Neural progenitor cell (in vitro differentiated cells): ENCODE data around the gene PAQR9.

ENCODE experiments used
- EZH2 ChIP-seq: fragments of 200-600 bp; sonication (generic); IDR thresholded peaks from 2 replicates; pipeline ENCODE4 v1.6.1; 2017; ENCODE audit warnings: antibody characterized with exemption, mild to moderate bottlenecking, moderate library complexity
- EZH2phosphoT487 ChIP-seq: fragments of 200-600 bp; sonication (generic); IDR thresholded peaks from 2 replicates; pipeline ENCODE4 v1.6.1; 2017; ENCODE audit warnings: antibody characterized with exemption
- TF ChIP-seq, protein P1 (sequence below): fragments of 200-600 bp; sonication (generic); IDR thresholded peaks from 2 replicates; pipeline ENCODE4 v1.5.1; 2017; ENCODE audit warnings: antibody characterized with exemption, mild to moderate bottlenecking

DNA sequence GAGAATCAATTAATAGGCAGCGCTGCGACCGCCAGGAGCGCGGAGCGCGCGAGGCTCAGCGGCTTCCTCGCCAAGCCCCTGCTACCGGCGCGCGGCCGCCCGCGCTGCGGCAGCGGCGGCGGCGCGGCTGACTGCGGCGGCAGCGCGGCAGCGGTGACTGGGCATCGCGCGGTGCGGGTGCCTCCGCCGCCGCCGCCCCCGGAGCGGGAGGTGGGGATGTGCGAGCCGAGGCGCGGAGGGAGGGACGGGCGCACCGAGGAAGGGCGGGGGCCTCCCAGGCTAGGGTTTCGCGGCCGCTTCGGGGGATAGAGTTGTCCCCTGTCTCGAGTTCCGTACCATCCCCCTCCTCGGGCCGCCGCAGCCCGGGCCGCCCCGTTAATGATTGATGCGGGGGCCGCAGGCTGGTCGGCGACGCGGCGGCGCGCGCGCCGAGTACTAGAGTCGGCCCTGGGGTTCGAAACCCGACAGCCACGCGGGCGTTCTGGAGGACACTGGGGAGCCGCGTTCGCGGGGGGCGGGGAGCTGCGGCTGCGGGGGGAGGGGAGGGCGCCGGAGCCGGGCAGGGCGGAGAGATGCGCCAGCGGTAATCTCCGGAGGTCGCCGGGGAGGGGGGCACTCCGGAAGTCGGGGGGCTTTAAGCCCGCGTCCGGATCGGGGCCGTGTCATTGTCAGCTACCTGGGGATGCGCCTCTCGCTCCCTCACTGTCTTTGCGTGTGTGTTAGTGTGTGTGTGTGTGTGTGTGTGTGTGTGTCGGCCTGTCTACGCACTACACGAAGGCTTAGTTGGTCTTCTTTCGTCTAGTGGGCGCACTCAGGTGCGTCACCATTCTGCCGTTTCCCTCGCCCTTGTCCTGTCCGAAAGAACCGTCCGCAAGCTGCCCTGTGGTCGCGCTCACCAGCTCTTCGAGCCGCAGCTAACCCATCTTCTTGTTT, at the start of gene PAQR9:
- TF ChIP-seq, protein P1, sequence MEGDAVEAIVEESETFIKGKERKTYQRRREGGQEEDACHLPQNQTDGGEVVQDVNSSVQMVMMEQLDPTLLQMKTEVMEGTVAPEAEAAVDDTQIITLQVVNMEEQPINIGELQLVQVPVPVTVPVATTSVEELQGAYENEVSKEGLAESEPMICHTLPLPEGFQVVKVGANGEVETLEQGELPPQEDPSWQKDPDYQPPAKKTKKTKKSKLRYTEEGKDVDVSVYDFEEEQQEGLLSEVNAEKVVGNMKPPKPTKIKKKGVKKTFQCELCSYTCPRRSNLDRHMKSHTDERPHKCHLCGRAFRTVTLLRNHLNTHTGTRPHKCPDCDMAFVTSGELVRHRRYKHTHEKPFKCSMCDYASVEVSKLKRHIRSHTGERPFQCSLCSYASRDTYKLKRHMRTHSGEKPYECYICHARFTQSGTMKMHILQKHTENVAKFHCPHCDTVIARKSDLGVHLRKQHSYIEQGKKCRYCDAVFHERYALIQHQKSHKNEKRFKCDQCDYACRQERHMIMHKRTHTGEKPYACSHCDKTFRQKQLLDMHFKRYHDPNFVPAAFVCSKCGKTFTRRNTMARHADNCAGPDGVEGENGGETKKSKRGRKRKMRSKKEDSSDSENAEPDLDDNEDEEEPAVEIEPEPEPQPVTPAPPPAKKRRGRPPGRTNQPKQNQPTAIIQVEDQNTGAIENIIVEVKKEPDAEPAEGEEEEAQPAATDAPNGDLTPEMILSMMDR: no peak
- TF ChIP-seq EZH2phosphoT487 (no peak), EZH2 (peak; percentile 39)
